ENCODE measurements around the gene DNAI1.

Gene DNAI1

GRCh38 chr9:34546834-34547827, 88.5 kb downstream of the DNAI1 start:
- no peak for DNase-seq

GRCh38 chr9:34547960-34548611, 89.5 kb downstream of the DNAI1 start:
- DNase-seq, result no peak

GRCh38 chr9:34549407-34549732, 90.8 kb downstream of the DNAI1 start:
- no peak for DNase-seq

DNA sequence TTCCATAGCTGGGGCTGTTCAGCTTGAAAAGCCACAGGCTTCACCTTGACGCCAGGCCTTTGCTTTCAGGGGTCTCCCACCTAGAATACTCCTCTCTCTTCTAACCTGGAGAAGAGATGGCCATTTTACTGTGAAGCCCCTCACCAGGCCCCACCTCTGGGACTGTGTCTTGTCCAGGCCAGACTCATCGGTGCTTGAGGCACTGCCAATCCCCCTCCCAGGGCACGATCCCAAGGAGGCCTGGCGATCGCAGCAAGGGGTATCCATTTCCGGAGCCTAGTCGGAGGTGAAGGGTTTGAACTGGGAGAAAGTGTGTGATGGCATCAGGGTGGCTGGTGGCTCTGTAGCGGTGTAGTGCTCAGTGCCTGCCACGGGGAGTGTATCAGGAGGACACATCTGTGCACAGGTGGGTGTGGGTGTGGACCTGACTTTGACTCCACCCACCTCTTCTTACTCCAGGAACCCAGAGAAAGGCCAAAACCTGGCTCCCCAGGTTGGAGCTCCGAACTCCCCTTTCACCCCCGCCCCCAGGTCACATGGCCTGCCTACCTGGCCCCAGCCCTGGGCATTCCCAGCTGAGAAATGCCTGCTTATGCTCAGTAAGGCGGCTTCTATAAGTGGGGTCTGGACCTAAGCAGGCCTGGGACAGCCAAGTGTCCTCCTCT, 91.5 kb downstream of the DNAI1 start:
- DNase-seq, result no peak

DNA sequence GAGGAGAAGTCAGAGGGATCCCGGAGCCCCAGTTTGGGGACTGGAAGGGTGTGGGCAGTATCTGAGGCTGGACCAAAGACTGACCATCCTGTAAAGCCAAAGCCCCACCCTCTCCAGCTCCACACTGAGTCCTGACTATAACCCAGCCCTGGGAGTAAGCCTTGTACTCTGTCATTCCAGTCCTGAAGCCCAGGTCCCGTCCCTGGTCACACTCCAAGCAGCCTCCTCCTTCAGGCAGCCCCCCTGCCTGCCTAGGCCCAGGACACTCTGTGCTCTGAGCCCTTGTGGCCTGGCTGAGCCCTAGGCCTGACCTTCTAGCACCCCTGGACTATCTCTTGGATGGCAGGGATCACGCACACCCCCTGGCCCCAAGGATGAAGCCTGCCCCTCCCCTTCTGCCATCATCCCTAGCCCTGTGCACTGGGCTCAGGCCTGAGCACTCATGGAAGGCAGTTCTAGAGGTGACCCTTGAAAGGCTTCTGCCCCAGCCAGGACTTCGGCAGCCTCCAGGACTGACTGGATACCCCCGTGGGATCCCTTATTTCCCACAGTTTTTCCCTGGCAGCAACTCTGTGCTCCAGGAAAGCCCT, 92.2 kb downstream of the DNAI1 start:
- no peak for DNase-seq

DNA sequence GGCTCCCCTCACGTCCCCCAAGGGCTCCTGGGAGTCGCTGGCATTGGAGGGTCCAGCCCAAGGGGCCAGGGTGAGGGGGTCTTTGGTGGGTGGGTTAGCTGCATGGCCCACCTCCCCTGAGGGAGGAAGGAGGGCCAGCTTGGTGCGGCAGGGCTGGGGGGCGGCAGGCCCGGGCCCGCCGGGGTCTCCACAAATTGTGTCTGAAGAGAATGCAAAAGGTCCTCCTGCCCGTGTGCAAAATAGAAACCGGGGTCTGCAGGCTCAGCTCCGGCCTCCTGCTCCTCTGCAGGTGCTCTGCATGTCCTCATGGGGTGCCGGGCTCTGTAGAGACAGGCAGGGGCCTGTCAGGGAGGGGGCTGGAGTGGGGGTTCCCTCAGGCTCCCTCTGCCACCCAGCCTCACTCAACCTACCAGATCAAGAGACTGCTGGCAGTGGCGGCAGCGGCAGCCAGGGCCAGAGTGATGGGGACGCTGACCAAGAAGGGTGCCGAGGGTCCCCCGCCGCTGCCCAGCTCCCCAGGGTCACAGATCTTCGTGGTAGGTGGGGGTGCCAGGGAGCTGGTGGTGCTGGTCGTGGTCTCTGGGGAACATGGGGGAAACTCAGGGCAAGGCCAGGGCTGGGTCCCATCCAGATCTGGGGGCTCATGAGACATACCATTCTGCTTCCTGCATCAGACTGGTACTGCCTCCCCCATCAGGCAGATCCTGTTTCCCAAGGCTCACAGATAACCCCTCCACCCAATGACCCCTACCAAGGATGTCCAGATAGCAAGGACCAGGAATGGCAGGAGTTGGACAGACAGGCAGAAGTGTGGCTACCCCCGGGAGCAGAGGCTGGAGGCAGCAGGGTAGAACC, 93.4 kb downstream of the DNAI1 start:
- no peak for DNase-seq

GRCh38 chr9:34552606-34552981, 94.0 kb downstream of the DNAI1 start:
- DNase-seq, result no peak

DNA sequence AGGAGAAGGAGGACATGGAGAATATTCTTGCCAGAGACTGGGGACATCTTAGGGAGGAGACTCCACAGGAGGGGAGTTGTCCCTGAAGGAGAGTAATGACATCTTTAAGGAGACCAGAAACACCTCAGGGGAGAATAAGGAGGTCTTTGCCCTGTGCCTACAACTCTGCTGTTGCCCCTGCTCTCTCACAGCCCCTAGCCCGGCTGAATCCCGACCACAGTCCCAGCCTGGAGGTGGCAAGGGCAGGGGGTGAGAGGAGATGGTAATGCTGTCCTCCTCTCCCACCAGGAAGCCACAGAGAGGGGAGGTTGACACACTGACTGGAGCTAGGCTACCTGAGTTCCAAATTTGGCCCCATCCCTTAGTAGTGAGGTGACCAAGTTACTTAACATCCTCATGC, 94.4 kb downstream of the DNAI1 start:
- no peak for DNase-seq

DNA sequence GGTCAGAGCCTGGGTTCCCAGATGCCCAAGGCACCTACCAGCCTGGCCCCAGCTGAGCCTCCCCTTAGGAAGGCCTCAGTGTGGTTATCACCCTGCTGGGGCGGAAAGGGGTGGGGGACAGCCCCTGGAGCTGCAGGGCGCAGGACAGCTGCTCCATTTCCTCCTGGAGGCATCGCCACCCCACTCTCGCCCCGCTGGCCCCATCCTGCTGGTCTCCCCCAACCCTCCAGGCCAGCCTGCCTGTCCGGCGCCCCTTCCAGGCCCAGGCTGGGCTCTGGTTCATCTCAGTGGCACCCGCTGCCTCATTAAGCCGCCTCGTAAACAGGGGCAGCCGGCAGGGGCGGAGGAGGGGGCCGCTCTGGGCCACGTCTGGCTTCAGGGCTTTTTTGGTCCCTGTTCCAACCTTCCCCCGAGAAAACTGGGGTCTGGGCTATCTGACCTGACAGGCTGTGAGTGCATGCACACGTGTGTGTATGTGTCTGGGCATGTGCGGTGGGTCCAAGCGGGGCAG, 95.0 kb downstream of the DNAI1 start:
- DNase-seq, result no peak

GRCh38 chr9:34554211-34555001, 95.8 kb downstream of the DNAI1 start:
- DNase-seq, result no peak

GRCh38 chr9:34555002-34555348, 96.4 kb downstream of the DNAI1 start:
- no peak for DNase-seq

DNA sequence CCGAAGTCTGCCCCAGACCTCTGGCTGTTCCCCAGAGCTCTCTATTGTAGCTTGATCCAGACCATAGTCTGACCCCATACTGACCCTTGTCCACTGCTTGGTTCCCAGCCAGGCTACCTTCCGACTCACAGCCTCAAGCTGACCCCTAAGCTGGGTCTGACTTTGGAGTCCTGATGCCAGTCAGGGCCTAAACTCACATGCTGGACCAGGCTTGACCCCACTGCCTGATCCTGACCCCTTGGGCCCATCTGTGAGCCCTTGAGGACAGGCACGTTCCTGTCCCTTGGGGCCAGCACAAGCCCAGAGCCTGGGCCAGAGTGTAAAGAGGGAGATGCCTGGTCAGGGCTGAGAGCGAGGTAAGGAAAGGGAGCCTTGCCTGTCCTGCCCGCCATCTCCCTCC, 96.9 kb downstream of the DNAI1 start:
- no peak for DNase-seq

DNA sequence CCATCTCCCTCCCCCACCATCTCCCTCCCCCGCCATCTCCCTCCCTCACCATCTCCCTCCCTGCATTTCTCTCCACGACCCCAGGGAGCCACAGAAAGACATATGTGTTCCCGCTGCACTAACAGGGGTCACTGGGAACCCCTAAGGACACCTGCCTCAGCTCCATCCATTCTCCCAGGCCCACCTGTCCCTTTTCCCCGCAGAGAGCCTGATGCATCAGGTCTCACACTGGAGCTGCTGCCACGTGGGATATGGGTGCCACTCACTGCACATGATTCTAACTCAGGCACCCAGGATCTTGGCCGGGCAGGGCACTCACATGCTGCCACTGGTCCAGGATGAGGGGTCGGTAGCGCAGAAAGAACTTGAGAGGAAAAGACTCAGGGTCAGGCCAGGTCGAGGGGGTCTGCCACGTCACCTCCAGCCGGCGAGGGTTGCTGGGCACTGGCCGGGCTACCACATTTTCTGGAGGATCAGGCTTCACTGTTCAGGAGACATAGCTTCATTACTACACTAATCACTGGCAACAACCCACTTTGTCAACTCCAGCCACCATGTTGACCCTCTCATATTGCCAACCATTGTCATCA, 97.4 kb downstream of the DNAI1 start:
- DNase-seq, result no peak

GRCh38 chr9:34556949-34557348, 98.3 kb downstream of the DNAI1 start:
- DNase-seq, result no peak

- no peak for DNase-seq
Observed at GRCh38 chr9:34557426-34558321, 99.1 kb downstream of the DNAI1 start.

DNA sequence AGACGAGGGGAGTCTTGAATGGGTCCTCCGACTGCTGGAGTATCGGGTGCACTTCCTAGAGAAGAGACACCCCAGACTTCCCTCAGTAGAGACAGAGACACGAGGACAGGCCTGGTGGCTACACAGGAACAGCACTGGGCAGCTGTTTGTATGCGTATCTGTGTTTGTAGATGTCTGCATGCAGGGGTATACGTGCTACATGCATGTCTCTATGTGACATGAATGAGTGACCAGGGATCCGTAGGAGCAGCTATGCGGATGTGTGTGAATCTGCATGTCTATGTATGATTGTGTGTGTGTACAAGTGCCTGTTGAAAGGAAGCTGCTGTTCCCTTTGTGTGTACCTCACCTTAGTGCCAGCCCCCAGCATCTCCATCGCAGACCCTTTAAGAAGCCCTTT, 99.8 kb downstream of the DNAI1 start:
- no peak for DNase-seq

DNA sequence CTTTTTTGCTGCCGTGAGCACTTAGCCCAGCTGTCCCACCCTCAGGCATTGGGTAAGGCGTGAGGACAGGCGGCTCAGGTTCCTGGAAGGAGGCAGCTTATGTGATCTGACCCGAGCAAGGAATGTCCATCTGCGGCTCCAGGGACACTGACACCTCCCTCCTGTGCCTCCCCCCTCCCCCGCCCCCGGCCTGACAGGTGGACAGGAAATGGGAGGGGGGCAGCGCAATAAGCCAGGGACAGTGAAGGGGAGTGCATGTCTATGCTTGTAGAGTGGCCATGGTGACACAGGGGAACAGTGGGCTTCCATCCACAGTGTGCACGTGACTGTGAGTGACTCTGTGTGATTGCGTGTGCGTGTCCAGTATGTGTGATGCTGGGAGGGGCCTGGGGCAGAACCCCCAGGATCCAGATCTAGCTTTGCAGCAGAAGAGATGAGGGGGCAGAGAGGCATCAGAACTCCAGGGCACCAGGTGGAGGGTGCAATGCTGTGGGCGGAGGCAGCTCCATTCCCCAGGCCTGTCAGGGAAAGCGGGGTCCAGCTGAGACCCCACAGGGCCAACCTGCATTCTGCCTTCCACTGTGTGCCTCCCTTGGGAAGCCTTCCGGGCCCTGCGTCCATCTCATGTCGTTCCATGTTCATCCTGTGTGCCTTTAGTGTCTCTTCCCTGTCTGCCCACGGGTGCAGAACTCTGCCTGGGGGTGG, 100.5 kb downstream of the DNAI1 start:
- no peak for DNase-seq

- no peak for DNase-seq
Observed at GRCh38 chr9:34559624-34560455, 101.2 kb downstream of the DNAI1 start.
